AG04449 (cell line): ENCODE measurements around the gene FASTK.

ENCODE experiments used
- CTCF ChIA-PET: fragments of 350-600 bp; formaldehyde crosslinking; extraction: SDS; loops from one replicate; lab custom pipeline; 2021; ENCODE audit warnings: antibody characterized with exemption; lab: Yijun Ruan, JAX
- POLR2A ChIA-PET: fragments of 400-600, 350-600 bp; formaldehyde crosslinking; extraction: SDS; loops from one replicate; lab custom pipeline; 2020; ENCODE audit warnings: antibody characterized with exemption, inconsistent platforms; lab: Yijun Ruan, JAX
- DNase-seq: peaks from one replicate; pipeline ENCODE4 v3.0.0-alpha.2; 2010; ENCODE audit warnings: low read depth, low spot score
- H3K4me3 ChIP-seq: 2 replicates; pipeline ENCODE4 v1.5.1; 2011; ENCODE audit warnings: low read depth, mild to moderate bottlenecking, control low read depth, low read length
- TF ChIP-seq, protein P1 (sequence below): IDR thresholded peaks from one replicate; pipeline ENCODE4 v1.5.1; 2011; ENCODE audit warnings: mild to moderate bottlenecking, moderate library complexity, low read length, control low read depth, inconsistent platforms; ENCODE audit not compliant: insufficient read depth; ENCODE audit errors: missing control alignments

The FASTK gene

DNA sequence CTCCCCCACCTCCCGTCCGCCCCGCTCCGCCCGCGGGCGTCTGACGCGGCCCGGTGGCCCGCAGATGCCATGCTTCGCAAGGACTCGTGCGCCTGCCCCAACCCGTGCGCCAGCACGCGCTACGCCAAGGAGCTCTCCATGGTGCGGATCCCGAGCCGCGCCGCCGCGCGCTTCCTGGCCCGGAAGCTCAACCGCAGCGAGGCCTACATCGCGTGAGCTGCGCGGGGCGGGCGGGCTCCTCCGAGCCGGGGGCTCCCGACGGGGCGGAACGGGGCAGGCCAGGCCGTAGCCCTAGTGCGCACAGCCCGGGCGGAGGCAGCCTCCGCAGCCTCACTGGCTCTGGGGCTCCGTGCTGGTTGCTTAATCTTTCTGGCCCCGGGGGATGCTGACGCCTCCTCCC, 29.5 kb downstream of the FASTK start:
- CTCF ChIA-PET = interaction anchor here (0.6 to 2.0 kb wide), 5 partner anchors 12 to 60 kb away, joined by 3 to 5 read pairs (median 3); no protein-coding TSS in a partner anchor
- TF ChIP-seq, protein P1, sequence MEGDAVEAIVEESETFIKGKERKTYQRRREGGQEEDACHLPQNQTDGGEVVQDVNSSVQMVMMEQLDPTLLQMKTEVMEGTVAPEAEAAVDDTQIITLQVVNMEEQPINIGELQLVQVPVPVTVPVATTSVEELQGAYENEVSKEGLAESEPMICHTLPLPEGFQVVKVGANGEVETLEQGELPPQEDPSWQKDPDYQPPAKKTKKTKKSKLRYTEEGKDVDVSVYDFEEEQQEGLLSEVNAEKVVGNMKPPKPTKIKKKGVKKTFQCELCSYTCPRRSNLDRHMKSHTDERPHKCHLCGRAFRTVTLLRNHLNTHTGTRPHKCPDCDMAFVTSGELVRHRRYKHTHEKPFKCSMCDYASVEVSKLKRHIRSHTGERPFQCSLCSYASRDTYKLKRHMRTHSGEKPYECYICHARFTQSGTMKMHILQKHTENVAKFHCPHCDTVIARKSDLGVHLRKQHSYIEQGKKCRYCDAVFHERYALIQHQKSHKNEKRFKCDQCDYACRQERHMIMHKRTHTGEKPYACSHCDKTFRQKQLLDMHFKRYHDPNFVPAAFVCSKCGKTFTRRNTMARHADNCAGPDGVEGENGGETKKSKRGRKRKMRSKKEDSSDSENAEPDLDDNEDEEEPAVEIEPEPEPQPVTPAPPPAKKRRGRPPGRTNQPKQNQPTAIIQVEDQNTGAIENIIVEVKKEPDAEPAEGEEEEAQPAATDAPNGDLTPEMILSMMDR = no peak
- DNase-seq = no peak
- no peak overlapping the region for H3K4me3 ChIP-seq
- POLR2A ChIA-PET = interaction anchor here (0.5 to 2.1 kb wide), 3 partner anchors 12 to 43 kb away, joined by 3 to 7 read pairs (median 3); partner anchors contain the start of gene FASTK

DNA sequence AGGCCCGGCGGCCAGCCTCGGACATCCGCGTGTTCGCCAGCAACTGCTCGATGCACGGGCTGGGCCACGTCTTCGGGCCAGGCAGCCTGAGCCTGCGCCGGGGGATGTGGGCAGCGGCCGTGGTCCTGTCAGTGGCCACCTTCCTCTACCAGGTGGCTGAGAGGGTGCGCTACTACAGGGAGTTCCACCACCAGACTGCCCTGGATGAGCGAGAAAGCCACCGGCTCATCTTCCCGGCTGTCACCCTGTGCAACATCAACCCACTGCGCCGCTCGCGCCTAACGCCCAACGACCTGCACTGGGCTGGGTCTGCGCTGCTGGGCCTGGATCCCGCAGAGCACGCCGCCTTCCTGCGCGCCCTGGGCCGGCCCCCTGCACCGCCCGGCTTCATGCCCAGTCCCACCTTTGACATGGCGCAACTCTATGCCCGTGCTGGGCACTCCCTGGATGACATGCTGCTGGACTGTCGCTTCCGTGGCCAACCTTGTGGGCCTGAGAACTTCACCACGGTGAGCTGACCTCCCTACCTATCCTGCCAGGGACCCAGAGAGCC, 31.6 kb downstream of the FASTK start:
- H3K4me3 ChIP-seq = no peak overlapping the region
- POLR2A ChIA-PET = no interaction called here
- TF ChIP-seq, protein P1 = no peak
- CTCF ChIA-PET = interaction anchor here (1.9 kb wide), 1 partner anchor 31 kb away, joined by 5 read pairs; no protein-coding TSS in a partner anchor
- DNase-seq = no peak

- no peak within 1 kb of the TSS for H3K4me3 ChIP-seq
- DNase-seq = no peak
- TF ChIP-seq, protein P1 = no peak
- ChIA-PET CTCF (interaction anchor here (1.9 kb wide), 1 partner anchor 30 kb away, joined by 5 read pairs; no protein-coding TSS in a partner anchor), POLR2A (interaction anchor here (0.6 kb wide), 1 partner anchor 17 kb away, joined by 3 read pairs; no protein-coding TSS in a partner anchor)
These were observed 32.4 kb downstream of the FASTK start, which contains the start of gene ASIC3 for GRCh38 chr7:151047976-151048815. Gene ASIC3 (plus strand): TSS chr7:151048531. CDS start chr7:151048886, 355 bp downstream.

- TF ChIP-seq, protein P1 = no peak
- H3K4me3 ChIP-seq = no peak overlapping the region
- DNase-seq = no peak
- ChIA-PET CTCF (interaction anchor here (1.1 to 1.9 kb wide), 2 partner anchors 29 to 64 kb away, joined by 4 to 5 read pairs; no protein-coding TSS in a partner anchor), POLR2A (interaction anchor here (0.8 to 1.0 kb wide), 2 partner anchors 29 to 39 kb away, joined by 3 to 6 read pairs; no protein-coding TSS in a partner anchor)
These were observed 33.7 kb downstream of the FASTK start for GRCh38 chr7:151046603-151047573.

DNA sequence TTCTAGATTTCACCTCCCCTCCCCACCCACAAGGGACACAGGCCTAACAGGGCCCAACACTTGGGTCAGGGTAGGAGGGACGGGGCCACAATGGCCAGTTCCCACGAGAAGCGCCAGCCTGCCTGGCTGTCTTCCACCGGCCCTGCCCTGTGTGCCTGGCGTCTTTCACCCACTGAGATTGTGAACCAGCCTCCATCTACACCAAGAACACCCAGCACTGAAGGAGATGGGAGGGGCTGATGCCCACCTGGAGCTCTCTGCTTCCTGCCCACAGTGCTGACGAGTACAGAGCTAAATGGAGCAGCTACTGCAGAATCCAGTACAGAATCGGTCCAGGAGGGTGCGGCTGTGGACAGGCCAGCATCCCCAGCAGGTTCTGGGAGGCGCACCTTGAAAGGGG, 34.6 kb downstream of the FASTK start:
- no peak for DNase-seq
- POLR2A ChIA-PET = no interaction called here
- CTCF ChIA-PET = interaction anchor here (1.1 kb wide), 1 partner anchor 65 kb away, joined by 4 read pairs; no protein-coding TSS in a partner anchor
- no peak overlapping the region for H3K4me3 ChIP-seq
- TF ChIP-seq, protein P1 = no peak
